ENCODE results near the gene SERINC2.
A peak's percentile ranks its signal among the peaks of the same experiment; 100 is the strongest.

- TF ChIP-seq ZBTB7A (IDR thresholded peaks at IDR 0.05; ENCODE audit: borderline replicate concordance, control insufficient read depth, low read depth, low read length) (peak; percentile 14; the same call in 1 of the 2 replicates), BACH1 (tag; IDR thresholded peaks at IDR 0.05) (no peak), HDAC8 (tag; IDR thresholded peaks at IDR 0.05) (no peak), HEY1 (CRISPR knock-in tag; IDR thresholded peaks at IDR 0.05; ENCODE audit: borderline replicate concordance) (no peak), CTCF (IDR thresholded peaks at IDR 0.05 in 2 of 3, conservative IDR thresholded peaks at IDR 0.05 in 1 of 3; ENCODE audit: insufficient read depth in 2 of 3, low read depth in 1 of 3, low read length in 3 of 3) (no peak), ELK1 (CRISPR knock-in tag; IDR thresholded peaks at IDR 0.05) (no peak), EP300 (IDR thresholded peaks at IDR 0.05; ENCODE audit: low read length) (no peak)
Observed at GRCh38 chr1:31412732-31413404, at the start of gene SERINC2.

All from K562 (cell line).